Measurements from ENCODE around the gene PCDH10.

Gene PCDH10

DNA sequence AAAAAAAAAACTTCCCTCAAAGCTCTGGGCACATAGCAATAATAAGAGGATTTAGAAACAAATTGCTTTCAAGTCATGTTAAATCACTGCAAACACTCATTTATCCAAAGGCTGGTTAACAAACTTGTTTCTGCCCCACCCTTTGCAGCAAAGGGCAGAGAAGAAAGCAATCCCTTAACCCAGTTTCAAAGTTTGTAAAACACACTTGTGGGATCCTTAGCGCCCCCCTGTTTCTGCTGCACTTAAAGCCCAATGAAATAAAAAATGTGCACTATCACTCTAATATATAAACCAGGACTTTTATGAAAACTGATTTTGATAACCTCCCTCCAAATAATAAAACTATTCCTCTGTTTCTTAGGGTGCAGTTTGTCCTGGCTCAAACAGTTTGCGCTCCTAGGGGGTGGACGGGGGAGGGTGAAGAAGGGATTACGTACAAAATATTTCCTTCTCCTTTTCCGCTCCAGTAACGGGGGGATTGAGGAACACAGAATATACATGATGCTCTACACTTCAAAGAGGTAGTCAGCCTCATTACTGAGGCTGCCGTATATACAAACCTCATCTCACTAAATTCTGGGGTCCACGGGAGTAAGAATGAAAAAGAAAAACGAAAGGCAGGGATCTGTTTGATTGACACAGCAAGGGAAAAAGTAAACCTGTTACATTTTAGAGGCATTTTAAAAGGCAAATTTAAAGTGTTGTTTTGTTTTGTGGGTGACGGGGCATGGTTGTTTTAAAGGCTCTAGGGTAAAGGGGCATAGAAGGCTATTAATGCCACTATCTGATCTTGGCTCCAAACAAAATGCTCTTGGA, 3.1 kb upstream of the PCDH10 start:
- peak overlapping the region; percentile 70 for H3K4me3 ChIP-seq (replicated peaks; ENCODE audit: low read depth, low read length)
- DNase-seq (ENCODE audit: low read depth), result no peak
- TF ChIP-seq CTCF (IDR thresholded peaks at IDR 0.05; ENCODE audit: low read length, missing control alignments), result peak; percentile 11

GRCh38 chr4:133146574-133147241, 2.4 kb upstream of the PCDH10 start:
- peak; percentile 95 for TF ChIP-seq CTCF (IDR thresholded peaks at IDR 0.05; ENCODE audit: low read length, missing control alignments)
- DNase-seq (ENCODE audit: low read depth), result peak; percentile 75
- H3K4me3 ChIP-seq (replicated peaks; ENCODE audit: low read depth, low read length), result peak overlapping the region; percentile 70

DNA sequence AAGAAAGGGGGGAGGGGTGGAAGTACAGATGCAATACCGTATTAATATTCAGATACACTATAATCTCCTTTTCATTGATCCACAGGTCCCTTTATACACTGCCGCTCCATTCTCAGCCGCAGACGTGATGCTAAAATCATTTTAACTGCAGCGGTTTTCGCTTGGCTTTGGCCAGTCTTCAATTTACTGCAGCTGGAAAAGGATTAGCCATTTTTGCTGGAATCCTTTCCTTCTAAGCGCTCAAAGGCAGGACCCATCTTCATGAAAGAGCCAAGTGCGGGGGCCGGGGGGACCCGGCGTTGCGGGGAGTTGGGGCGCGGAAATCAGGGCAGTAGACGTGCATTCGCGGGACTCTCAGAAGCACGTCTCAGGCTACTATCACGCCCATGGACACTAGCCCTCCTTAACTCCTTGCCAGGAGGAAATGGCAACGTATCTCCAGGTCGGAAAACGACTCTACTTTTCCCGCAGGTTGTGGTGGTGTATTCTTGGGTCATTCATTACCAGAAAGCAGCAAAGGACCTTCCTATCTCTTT, 1.7 kb upstream of the PCDH10 start:
- TF ChIP-seq CTCF (IDR thresholded peaks at IDR 0.05; ENCODE audit: low read length, missing control alignments), result no peak
- peak; percentile 13 for DNase-seq (ENCODE audit: low read depth)
- peak overlapping the region; percentile 70 for H3K4me3 ChIP-seq (replicated peaks; ENCODE audit: low read depth, low read length)

- peak; percentile 74 for DNase-seq (ENCODE audit: low read depth)
- H3K4me3 ChIP-seq (replicated peaks; ENCODE audit: low read depth, low read length), result peak overlapping the region; percentile 70
Observed at GRCh38 chr4:133147921-133148689, 989 bp upstream of the PCDH10 start.

GRCh38 chr4:133149364-133149695, 236 bp downstream of the PCDH10 start:
- H3K4me3 ChIP-seq (replicated peaks; ENCODE audit: low read depth, low read length), result peak overlapping the region; percentile 70

More at GRCh38 chr4:133147921-133148689, 989 bp upstream of the PCDH10 start:
- peak; percentile 15 for TF ChIP-seq CTCF (IDR thresholded peaks at IDR 0.05; ENCODE audit: low read length, missing control alignments)

More at GRCh38 chr4:133149364-133149695, 236 bp downstream of the PCDH10 start:
- TF ChIP-seq CTCF (IDR thresholded peaks at IDR 0.05; ENCODE audit: low read length, missing control alignments), result no peak
- no peak for DNase-seq (ENCODE audit: low read depth)

Measured in fibroblast of pulmonary artery (primary cell).